Measurements from ENCODE around the gene AKAP9.

DNA sequence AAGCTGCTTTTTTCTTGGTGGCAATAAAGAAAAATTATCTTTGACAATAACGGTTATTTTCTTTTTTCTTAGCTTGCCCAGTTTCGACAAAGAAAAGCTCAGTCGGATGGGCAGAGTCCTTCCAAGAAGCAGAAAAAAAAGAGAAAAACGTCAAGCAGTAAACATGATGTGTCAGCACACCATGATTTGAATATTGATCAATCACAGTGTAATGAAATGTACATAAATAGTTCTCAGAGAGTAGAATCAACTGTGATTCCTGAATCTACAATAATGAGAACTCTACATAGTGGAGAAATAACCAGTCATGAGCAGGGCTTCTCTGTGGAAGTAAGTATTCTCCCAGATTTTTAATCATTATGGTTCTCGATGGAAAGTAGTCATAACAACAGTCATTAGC is 33.0 kb downstream of the AKAP9 start:
- TF ChIP-seq NR1H2 (CRISPR knock-in tag; IDR thresholded peaks at IDR 0.05): no peak
- TF ChIP-seq, protein P1, sequence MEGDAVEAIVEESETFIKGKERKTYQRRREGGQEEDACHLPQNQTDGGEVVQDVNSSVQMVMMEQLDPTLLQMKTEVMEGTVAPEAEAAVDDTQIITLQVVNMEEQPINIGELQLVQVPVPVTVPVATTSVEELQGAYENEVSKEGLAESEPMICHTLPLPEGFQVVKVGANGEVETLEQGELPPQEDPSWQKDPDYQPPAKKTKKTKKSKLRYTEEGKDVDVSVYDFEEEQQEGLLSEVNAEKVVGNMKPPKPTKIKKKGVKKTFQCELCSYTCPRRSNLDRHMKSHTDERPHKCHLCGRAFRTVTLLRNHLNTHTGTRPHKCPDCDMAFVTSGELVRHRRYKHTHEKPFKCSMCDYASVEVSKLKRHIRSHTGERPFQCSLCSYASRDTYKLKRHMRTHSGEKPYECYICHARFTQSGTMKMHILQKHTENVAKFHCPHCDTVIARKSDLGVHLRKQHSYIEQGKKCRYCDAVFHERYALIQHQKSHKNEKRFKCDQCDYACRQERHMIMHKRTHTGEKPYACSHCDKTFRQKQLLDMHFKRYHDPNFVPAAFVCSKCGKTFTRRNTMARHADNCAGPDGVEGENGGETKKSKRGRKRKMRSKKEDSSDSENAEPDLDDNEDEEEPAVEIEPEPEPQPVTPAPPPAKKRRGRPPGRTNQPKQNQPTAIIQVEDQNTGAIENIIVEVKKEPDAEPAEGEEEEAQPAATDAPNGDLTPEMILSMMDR (IDR thresholded peaks at IDR 0.05 in 2 of 3, conservative IDR thresholded peaks at IDR 0.05 in 1 of 3; ENCODE audit: insufficient read depth in 2 of 3, low read depth in 1 of 3, low read length in 3 of 3): no peak
